Measurements from ENCODE around the gene MRPL16.
"Not testable (repeated sequence)": the region's sequence is repeated elsewhere in the genome, so short reads cannot be mapped to it uniquely, and the experiment has no call there.

DNA sequence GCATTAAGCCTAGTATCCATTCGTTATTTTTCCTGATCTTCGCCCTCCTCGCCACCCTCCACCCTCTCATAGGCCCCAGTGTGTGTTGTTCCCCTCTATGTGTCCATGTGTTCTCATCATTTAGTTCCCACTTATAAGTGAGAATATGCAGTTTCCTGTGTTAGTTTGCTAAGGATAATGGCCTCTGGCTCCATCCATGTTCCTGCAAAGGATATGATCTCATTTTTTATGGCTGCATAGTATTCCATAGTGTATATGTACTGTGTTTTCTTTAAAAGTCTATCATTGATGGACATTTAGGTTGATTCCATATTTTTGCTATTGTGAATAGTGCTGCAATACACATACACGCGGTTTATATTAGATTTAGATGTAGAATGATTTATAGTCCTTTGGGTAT lies 40.8 kb upstream of the MRPL16 start:
- not testable (repeated sequence) for TF ChIP-seq SP1 (IDR thresholded peaks at IDR 0.05); SUZ12 (IDR thresholded peaks at IDR 0.05); FOXM1 (IDR thresholded peaks at IDR 0.05; ENCODE audit: borderline replicate concordance); ZNF384 (IDR thresholded peaks at IDR 0.05); NFRKB (IDR thresholded peaks at IDR 0.05); FOXA1 (IDR thresholded peaks at IDR 0.05); CTBP1 (IDR thresholded peaks at IDR 0.05; ENCODE audit: borderline replicate concordance); BHLHE40 (IDR thresholded peaks at IDR 0.05; ENCODE audit: borderline replicate concordance); LEF1 (IDR thresholded peaks at IDR 0.05; ENCODE audit: borderline replicate concordance)
- TF ChIP-seq, protein P1, sequence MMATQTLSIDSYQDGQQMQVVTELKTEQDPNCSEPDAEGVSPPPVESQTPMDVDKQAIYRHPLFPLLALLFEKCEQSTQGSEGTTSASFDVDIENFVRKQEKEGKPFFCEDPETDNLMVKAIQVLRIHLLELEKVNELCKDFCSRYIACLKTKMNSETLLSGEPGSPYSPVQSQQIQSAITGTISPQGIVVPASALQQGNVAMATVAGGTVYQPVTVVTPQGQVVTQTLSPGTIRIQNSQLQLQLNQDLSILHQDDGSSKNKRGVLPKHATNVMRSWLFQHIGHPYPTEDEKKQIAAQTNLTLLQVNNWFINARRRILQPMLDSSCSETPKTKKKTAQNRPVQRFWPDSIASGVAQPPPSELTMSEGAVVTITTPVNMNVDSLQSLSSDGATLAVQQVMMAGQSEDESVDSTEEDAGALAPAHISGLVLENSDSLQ (IDR thresholded peaks at IDR 0.05): not testable (repeated sequence)

All from HEK293T (cell line).